Peyer's patch (tissue), 4 donors: Measurements from ENCODE around the gene PHLDB3.

ENCODE experiments used
- CTCF ChIP-seq, 6 experiments: fragments of 450-650 bp in 4 of 6; fragments of 200-600 bp in 2 of 6; sonication (generic) in 1 of 6; IDR thresholded peaks; one replicate each; pipeline ENCODE4 v1.5.1; 2017 to 2019; ENCODE audit warnings: antibody characterized with exemption in 6 of 6, mild to moderate bottlenecking in 3 of 6, moderate library complexity in 1 of 6
- POLR2A ChIP-seq, 2 donors: fragments of 450-650 bp; IDR thresholded peaks; one replicate each; pipeline ENCODE4 v1.5.1; 2017; ENCODE audit warnings: antibody characterized with exemption in 2 of 2, mild to moderate bottlenecking in 2 of 2, moderate library complexity in 2 of 2

- TF ChIP-seq CTCF (IDR thresholded peaks at IDR 0.05), result no peak
- no peak for TF ChIP-seq POLR2A (IDR thresholded peaks at IDR 0.05)
Observed at GRCh38 chr19:43486412-43486811, 18.1 kb downstream of the PHLDB3 start.
